Right renal cortex interstitium (tissue), 3 donors: ENCODE measurements around the gene PKP4. TPM values are rescaled to one million over a fixed set of nuclear protein-coding genes. Genes with fewer than 3 reads are reported as not detected.

ENCODE experiments used
- DNase-seq, 3 donors: peaks; one replicate each; pipeline ENCODE4 v3.0.0-alpha.2; 2013; ENCODE audit warnings: low read depth in 3 of 3, low spot score in 2 of 3
- polyA plus RNA-seq, 3 donors: library from polyadenylated mRNA; unstranded; fragments of 120-200 nt; gene quantifications; one replicate each; pipeline ENCODE4 v1.2.1, GENCODE V29; 2013; ENCODE audit not compliant: insufficient read length in 3 of 3

PKP4 gene
- polyA plus RNA-seq, 3 donors: 156 to 161 (median 157) TPM

GRCh38 chr2:158495175-158495574 lies 38.4 kb downstream of the PKP4 start:
- DNase-seq: no peak

DNA sequence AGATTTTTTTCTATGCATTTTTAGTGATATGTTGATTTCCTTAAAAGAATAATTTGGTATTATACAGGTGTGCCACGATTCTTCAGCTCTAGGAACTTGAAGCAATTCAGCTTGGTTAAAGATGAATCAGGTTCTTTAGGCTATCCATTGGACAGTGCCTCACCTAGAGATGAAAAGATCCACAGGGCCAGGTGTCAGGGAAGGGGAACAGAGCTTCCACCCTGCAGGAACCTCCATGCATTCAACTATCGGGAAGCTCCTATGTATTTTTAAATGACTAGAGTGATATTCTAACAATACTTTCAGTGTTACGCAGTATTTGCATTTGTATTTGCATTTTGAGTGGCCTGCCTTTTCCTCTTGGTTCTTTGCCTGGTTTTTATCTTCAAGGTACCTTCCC lies 40.2 kb downstream of the PKP4 start:
- no peak for DNase-seq

- no peak for DNase-seq
Observed at GRCh38 chr2:158497486-158497885, 40.7 kb downstream of the PKP4 start.

DNA sequence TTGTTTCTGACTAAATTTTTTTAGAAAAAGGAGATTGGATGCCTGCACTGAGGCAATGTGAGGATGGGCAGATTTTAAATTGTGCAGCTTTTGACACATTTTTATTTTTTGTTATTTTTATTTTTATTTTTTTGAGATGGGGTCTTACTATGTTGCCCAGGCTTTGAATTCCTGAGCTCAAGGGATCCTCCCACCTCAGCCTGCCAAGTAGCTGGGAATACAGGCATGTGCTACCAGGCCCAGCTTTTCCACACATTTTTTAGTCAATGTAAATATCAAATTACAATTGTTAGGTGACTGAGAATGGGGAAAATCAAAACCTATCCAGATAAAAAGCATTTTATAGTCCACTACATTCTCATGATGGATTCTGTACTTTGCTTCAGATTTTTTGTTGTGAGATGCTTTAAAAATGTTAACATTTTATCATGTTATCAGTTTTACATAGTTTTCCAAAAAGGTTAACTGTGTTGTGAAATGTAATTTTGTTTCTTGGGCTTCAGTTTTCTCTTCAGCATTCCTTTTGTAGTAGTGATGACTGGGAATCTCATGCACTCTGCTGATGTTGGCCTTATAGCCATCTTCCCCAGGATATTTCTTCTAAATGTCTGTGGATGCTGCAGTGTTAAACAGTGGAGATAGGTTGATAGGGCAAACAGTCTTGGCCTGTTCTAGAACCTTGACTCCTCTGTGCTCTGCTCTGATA lies 41.4 kb downstream of the PKP4 start:
- no peak for DNase-seq

DNA sequence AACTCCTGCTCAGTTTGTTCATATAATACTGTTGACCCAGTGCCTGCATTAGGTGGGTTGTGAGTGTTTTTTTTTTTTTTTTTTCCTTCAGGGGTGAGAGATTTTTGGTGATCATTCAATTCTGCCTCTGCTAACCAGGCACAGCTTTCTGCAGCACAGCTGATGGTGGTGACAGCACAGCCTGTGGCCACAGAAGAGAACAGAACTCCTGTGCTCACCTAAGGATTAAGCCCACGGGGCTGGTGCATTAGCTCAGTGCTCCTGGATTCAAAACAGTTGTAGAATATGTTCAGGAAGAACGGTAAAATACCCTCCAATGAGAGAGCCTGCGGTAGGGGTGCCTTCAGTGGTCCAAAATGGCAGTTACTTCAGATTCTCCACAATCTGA lies 42.0 kb downstream of the PKP4 start:
- no peak for DNase-seq

DNA sequence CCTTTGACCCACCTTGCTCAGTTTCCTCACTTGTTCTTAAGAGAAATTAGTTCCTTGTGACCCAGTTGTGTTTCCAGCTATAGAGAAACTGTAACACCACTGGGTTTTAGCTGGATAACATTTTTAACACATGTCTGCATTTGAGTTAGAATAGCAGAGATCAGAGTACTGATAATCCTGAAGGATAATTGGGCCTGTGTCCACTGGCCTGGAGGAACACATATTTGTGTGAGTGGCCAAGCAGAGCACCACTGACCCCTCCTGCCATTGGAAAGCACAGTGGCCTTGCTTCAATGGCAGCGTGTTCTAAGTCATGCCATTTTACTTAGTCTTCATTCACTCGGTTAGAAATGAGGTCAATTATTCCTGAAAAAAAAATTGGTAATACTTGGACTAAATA lies 42.6 kb downstream of the PKP4 start:
- DNase-seq: no peak

DNA sequence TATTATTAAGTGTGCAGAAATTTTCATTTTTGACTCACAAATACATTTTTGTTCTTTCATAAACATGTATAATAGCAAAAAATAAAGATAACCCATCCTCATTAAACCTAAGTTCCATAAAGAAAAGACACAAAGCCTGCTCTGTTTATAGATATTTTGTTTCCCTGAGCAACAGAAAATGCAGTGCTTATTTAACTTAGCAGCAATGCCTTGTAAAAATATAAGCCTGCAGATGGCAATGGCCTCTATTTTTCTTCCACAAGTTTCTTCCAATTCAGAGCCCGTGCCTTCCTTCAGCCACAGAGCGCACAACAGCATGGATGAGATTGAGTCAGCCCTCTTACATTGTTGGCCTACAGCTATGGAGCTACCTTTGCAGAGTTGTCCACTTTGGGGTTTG lies 43.6 kb downstream of the PKP4 start:
- DNase-seq: no peak

DNA sequence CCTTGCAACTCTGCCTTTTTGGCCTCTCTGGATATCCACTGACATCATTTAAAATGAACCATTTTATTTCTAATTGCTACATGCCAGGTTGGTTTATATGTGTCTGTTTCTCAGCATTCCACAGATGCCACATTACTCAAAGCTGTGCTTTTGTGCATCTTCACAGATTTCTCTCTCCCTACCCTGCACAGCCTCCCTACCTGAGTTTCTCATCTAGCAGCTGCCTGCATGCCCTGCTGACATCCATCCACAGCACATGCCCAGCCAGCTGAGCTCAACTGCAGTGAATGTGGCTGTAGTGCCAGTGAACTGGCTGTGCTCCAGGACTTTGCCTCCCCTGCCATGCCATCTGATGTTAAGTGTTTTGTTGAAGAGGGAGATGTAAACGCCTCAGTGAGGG lies 44.5 kb downstream of the PKP4 start:
- no peak for DNase-seq

GRCh38 chr2:158502974-158503373 lies 46.2 kb downstream of the PKP4 start:
- DNase-seq: no peak

DNA sequence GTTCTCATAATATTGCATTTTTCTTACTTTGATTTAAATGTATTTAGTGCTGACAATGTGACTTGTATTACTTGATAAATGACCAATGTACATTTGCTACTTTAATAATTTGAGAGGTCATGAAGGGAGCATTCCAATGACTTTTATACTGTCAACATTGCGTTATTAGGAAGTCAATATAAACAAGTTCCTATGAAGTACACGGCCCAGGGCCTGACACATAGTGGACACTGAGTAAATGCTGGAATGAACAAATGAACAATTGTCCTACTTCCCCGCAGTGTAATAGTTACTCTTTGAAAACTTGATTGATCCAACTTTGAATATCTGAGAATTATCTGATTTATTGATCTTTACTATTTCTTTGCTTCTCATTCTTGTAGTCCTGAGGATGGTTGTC lies 47.3 kb downstream of the PKP4 start:
- no peak for DNase-seq

GRCh38 chr2:158505448-158505934 lies 48.7 kb downstream of the PKP4 start:
- DNase-seq: no peak

DNA sequence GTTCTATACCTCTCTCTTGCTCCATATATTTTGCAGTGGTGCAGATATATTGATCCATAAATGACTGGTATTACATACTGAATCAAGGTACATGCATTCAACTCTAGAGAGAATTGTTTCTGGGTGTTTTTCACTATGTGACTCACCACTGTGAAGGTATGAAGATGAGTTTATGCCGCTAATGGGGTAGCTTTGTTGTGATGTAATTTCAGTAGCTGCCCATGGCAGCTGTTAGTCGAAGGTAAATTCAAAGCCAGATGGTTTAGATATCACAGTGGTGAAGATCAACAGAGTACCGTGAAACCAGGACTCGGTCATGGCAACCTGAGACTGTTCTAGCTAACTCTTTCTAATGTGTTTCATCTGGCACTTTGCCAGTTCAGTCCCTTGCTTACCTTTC lies 50.4 kb downstream of the PKP4 start:
- DNase-seq: no peak

DNA sequence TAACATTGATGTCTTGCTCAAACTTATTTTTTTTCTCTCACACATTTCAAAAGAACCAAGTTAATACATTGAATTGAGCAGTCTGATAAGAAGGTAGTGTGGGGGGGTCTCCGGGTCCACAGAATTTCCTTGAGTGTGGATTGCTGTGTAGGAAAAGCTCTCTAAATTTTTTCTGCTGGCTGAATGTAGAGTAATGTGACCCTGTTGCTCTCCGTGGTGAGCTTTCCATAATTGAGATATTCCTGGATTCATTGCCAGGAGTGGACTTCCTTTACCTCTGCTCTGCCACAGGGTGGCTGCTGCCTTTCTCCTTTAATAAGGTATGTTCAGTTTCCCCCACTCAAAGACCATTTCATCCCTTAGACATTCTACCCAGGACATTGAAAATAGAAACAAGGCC lies 50.9 kb downstream of the PKP4 start:
- DNase-seq: no peak

- no peak for DNase-seq
Observed at GRCh38 chr2:158509928-158510797, 53.4 kb downstream of the PKP4 start.

- DNase-seq: no peak
Observed at GRCh38 chr2:158510887-158511286, 54.1 kb downstream of the PKP4 start.

DNA sequence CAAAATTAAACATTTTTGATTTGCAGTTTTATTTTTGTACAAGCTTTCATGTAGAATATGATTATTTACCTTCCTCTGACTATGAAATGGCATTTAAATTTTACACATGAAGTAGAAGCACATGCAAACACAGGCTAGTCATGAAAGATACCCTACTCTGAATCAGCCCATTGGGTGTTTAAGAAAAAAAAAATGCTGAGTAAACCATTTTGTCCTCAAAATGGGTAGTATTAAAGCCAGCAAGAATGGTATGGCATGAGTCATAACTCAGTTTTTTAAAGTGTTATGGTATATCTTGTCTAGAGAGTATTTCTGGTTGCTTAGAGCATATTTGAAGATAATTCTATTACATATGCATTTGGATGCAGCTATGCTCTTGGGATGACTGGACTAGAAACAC lies 55.0 kb downstream of the PKP4 start:
- DNase-seq: no peak

DNA sequence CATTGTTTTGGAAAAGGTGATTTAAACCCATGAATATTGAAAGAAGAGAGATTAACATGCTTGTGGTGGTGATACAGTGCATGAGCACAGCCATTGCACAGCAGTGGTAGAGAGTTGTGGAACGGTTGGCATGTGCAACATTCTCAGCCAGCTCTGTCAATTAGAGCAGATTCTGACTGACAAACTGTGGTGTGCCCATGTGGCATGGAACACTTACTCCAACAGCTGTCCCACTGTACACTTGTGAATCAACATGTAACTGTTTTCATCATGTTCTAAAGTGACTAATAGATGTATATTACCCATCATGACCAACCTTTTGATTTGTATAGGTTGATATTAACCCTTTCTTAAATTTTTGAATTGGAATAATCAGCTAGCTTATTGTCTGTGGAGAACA lies 55.6 kb downstream of the PKP4 start:
- DNase-seq: no peak

DNA sequence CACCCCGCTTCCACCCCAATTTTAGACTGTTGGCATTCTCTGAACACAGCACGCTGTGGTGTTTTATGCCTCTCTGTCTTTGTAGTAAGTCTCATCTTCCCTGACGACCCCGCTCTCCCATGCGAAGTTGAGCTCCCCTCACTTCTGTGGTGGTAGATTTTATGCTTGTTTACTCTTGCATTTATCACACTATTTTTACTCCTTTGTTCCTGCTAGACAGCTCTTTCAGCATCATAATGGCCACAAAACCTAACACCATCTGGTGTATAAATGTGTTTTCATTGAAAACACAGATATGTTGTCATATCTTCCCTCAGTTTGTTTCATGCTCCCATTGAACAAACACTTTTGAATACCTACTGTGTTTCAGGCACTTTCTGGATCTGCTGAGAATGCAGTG lies 57.1 kb downstream of the PKP4 start:
- no peak for DNase-seq

DNA sequence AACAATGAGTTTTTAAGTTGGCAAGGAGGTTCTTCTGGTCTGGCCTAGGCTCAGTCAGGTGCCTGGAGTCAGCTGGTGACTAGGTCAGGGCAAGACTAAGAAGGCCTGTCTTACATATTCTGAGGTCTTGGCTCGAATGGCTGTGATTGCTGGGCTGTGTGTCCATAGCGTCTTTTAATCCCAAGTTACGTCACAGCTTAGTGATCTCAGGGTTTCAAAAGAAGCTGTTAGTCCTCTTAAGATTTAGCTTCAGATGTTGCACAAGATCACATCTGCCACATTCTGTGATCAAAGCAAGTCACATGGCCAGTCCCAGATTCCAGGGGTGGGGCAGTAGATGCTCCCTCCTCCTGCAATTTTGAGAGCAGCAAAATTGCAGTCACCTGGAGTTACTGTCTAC lies 61.3 kb downstream of the PKP4 start:
- no peak for DNase-seq

GRCh38 chr2:158519481-158519880 lies 62.7 kb downstream of the PKP4 start:
- no peak for DNase-seq

GRCh38 chr2:158529379-158530259 lies 72.9 kb downstream of the PKP4 start:
- no peak for DNase-seq
